Body of pancreas (tissue), 4 donors: ENCODE measurements around the gene SCRN3.

ENCODE experiments used
- POLR2A ChIP-seq, 3 donors: fragments of 450-650 bp; IDR thresholded peaks; one replicate each; pipeline ENCODE4 v1.6.1; 2016; ENCODE audit warnings: antibody characterized with exemption in 3 of 3, mild to moderate bottlenecking in 2 of 3
- TF ChIP-seq, protein P1 (sequence below), 7 experiments: fragments of 450-650 bp in 4 of 7; fragments of 200-600 bp in 3 of 7; sonication (generic) in 3 of 7; IDR thresholded peaks; one replicate each; pipeline ENCODE4 v1.5.1; 2016 to 2019; ENCODE audit warnings: antibody characterized with exemption in 7 of 7

- TF ChIP-seq, protein P1, sequence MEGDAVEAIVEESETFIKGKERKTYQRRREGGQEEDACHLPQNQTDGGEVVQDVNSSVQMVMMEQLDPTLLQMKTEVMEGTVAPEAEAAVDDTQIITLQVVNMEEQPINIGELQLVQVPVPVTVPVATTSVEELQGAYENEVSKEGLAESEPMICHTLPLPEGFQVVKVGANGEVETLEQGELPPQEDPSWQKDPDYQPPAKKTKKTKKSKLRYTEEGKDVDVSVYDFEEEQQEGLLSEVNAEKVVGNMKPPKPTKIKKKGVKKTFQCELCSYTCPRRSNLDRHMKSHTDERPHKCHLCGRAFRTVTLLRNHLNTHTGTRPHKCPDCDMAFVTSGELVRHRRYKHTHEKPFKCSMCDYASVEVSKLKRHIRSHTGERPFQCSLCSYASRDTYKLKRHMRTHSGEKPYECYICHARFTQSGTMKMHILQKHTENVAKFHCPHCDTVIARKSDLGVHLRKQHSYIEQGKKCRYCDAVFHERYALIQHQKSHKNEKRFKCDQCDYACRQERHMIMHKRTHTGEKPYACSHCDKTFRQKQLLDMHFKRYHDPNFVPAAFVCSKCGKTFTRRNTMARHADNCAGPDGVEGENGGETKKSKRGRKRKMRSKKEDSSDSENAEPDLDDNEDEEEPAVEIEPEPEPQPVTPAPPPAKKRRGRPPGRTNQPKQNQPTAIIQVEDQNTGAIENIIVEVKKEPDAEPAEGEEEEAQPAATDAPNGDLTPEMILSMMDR (IDR thresholded peaks at IDR 0.05): no peak
- TF ChIP-seq POLR2A (IDR thresholded peaks at IDR 0.05): no peak
Observed at GRCh38 chr2:174356347-174356746, 39.2 kb upstream of the SCRN3 start.
